Suprapubic skin (tissue), 4 donors: ENCODE results near the gene ATF7. TPM values are rescaled to one million over a fixed set of nuclear protein-coding genes. Genes with fewer than 3 reads are reported as not detected.

Source experiments
- DNase-seq, 2 donors: peaks; one replicate each; pipeline ENCODE4 v3.0.0-alpha.2; 2019; ENCODE audit warnings: low spot score in 2 of 2
- H3K27ac ChIP-seq: fragments of 200-600 bp; sonication (generic); one replicate; pipeline ENCODE4 v1.5.1; 2019
- H3K27me3 ChIP-seq: fragments of 200-600 bp; sonication (generic); one replicate; pipeline ENCODE4 v1.5.1; 2019
- H3K36me3 ChIP-seq: fragments of 200-600 bp; sonication (generic); one replicate; pipeline ENCODE4 v1.5.1; 2019
- H3K4me1 ChIP-seq: fragments of 200-600 bp; sonication (generic); one replicate; pipeline ENCODE4 v1.5.1; 2019
- H3K4me3 ChIP-seq: fragments of 200-600 bp; sonication (generic); one replicate; pipeline ENCODE4 v1.5.1; 2019; ENCODE audit warnings: mild to moderate bottlenecking
- H3K9me3 ChIP-seq: fragments of 200-600 bp; sonication (generic); one replicate; pipeline ENCODE4 v1.5.1; 2019
- CTCF ChIP-seq, 2 donors: fragments of 200-600 bp in 1 of 2; fragments of 450-650 bp in 1 of 2; sonication (generic) in 1 of 2; IDR thresholded peaks; one replicate each; pipeline ENCODE4 v1.5.1; 2016 to 2019; ENCODE audit warnings: antibody characterized with exemption in 2 of 2, mild to moderate bottlenecking in 1 of 2, moderate library complexity in 1 of 2
- EP300 ChIP-seq: sonication (generic); formaldehyde crosslinking; IDR thresholded peaks from one replicate; pipeline ENCODE4 v1.6.1; 2017; ENCODE audit warnings: antibody characterized with exemption
- POLR2A ChIP-seq, 2 donors: fragments of 450-650 bp; IDR thresholded peaks; one replicate each; pipeline ENCODE4 v1.6.1; 2017; ENCODE audit warnings: antibody characterized with exemption in 2 of 2, mild to moderate bottlenecking in 2 of 2, moderate library complexity in 2 of 2
- POLR2AphosphoS5 ChIP-seq, 3 donors: sonication (generic); formaldehyde crosslinking; IDR thresholded peaks; one replicate each; pipeline ENCODE4 v1.6.1; 2017; ENCODE audit warnings: antibody characterized with exemption in 3 of 3
- WGBS: methylation state at CpG from one replicate; pipeline ENCODE4 v1.1.5; 2018; 5-methylcytosine and 5-hydroxymethylcytosine counted together
- total RNA-seq, 4 donors: library from RNA; depleted of rRNA; stranded (reverse); fragments of >200 nt; gene quantifications; one replicate each; pipeline ENCODE4 v1.1.0, GENCODE V29; 2016

Gene ATF7
- total RNA-seq, 4 donors from 2014 or later = 26.7 to 60.7 (median 40.5) TPM

- peak overlapping the region; percentile 76 for H3K27ac ChIP-seq
- TF ChIP-seq POLR2A (IDR thresholded peaks at IDR 0.05) (no peak), EP300 (no peak), POLR2AphosphoS5 (IDR thresholded peaks at IDR 0.05) (no peak), CTCF (IDR thresholded peaks at IDR 0.05) (no peak)
- no peaks in the 10 kb centered on the region for H3K27me3 ChIP-seq
- no peak overlapping the region for H3K4me3 ChIP-seq
- H3K4me1 ChIP-seq = peaks cover 18% of the 10 kb centered on the region
- DNase-seq = no peak
- H3K9me3 ChIP-seq = no peaks in the 10 kb centered on the region
- WGBS = 48% methylated on average over 3 of the region's 3 CpGs
- H3K36me3 ChIP-seq = peaks cover 8% of the 10 kb centered on the region
Measured at GRCh38 chr12:53575502-53576249, 50.5 kb downstream of the ATF7 start.

- 92% methylated on average over 8 of the region's 8 CpGs for WGBS
- H3K4me1 ChIP-seq = peaks cover 27% of the 10 kb centered on the region
- TF ChIP-seq EP300 (no peak), POLR2AphosphoS5 (IDR thresholded peaks at IDR 0.05) (no peak), CTCF (IDR thresholded peaks at IDR 0.05) (no peak), POLR2A (IDR thresholded peaks at IDR 0.05) (no peak)
Measured at GRCh38 chr12:53572134-53572758, 53.9 kb downstream of the ATF7 start.

GRCh38 chr12:53571295-53571694, 54.9 kb downstream of the ATF7 start:
- Histone ChIP-seq H3K4me3 (no peak overlapping the region), H3K27ac (no peak overlapping the region), H3K36me3 (peaks cover 8% of the 10 kb centered on the region), H3K4me1 (peaks cover 23% of the 10 kb centered on the region), H3K27me3 (no peaks in the 10 kb centered on the region), H3K9me3 (no peaks in the 10 kb centered on the region)
- no peak for DNase-seq
- WGBS = 92% methylated on average over 2 of the region's 2 CpGs
- TF ChIP-seq POLR2A (IDR thresholded peaks at IDR 0.05) = no peak
- no peak for TF ChIP-seq POLR2AphosphoS5 (IDR thresholded peaks at IDR 0.05)
- TF ChIP-seq EP300 = no peak
- TF ChIP-seq CTCF (IDR thresholded peaks at IDR 0.05) = no peak

More at GRCh38 chr12:53572134-53572758, 53.9 kb downstream of the ATF7 start:
- no peaks in the 10 kb centered on the region for H3K27me3 ChIP-seq
- no peaks in the 10 kb centered on the region for H3K9me3 ChIP-seq
- no peak overlapping the region for H3K4me3 ChIP-seq
- DNase-seq = no peak
- H3K36me3 ChIP-seq = peaks cover 8% of the 10 kb centered on the region
- no peak overlapping the region for H3K27ac ChIP-seq

GRCh38 chr12:53568809-53569557, 57.2 kb downstream of the ATF7 start:
- no peaks in the 10 kb centered on the region for H3K9me3 ChIP-seq
- no peaks in the 10 kb centered on the region for H3K27me3 ChIP-seq
- H3K27ac ChIP-seq = no peak overlapping the region
- no peak overlapping the region for H3K4me3 ChIP-seq
- WGBS = 93% methylated on average over 2 of the region's 2 CpGs
- H3K4me1 ChIP-seq = peaks cover 9% of the 10 kb centered on the region
- H3K36me3 ChIP-seq = peaks cover 8% of the 10 kb centered on the region
- TF ChIP-seq POLR2AphosphoS5 (IDR thresholded peaks at IDR 0.05) (no peak), CTCF (IDR thresholded peaks at IDR 0.05) (no peak), EP300 (no peak), POLR2A (IDR thresholded peaks at IDR 0.05) (no peak)
- DNase-seq = no peak
